GM20000 (cell line): ENCODE data around the gene MRPS25.

Experiments used
- DNase-seq: peaks from one replicate; pipeline ENCODE4 v3.0.0; 2012; ENCODE audit warnings: low spot score
- TF ChIP-seq, protein P1 (sequence below): IDR thresholded peaks from 2 replicates; pipeline ENCODE4 v1.5.1; 2012; ENCODE audit warnings: mild to moderate bottlenecking, control low read depth; ENCODE audit errors: extremely low read depth, missing control alignments

The MRPS25 gene

GRCh38 chr3:15064835-15065549 is at the start of gene MRPS25:
Gene MRPS25 (minus strand): TSS chr3:15065315. CDS start chr3:15065194, 121 bp downstream.
- DNase-seq: peak; percentile 96
- TF ChIP-seq, protein P1, sequence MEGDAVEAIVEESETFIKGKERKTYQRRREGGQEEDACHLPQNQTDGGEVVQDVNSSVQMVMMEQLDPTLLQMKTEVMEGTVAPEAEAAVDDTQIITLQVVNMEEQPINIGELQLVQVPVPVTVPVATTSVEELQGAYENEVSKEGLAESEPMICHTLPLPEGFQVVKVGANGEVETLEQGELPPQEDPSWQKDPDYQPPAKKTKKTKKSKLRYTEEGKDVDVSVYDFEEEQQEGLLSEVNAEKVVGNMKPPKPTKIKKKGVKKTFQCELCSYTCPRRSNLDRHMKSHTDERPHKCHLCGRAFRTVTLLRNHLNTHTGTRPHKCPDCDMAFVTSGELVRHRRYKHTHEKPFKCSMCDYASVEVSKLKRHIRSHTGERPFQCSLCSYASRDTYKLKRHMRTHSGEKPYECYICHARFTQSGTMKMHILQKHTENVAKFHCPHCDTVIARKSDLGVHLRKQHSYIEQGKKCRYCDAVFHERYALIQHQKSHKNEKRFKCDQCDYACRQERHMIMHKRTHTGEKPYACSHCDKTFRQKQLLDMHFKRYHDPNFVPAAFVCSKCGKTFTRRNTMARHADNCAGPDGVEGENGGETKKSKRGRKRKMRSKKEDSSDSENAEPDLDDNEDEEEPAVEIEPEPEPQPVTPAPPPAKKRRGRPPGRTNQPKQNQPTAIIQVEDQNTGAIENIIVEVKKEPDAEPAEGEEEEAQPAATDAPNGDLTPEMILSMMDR: no peak

- no peak for DNase-seq
- TF ChIP-seq, protein P1: no peak
Observed at GRCh38 chr3:15113884-15114283, 48.8 kb upstream of the MRPS25 start.

- no peak for DNase-seq
- TF ChIP-seq, protein P1: no peak
Observed at GRCh38 chr3:15113471-15113870, 48.4 kb upstream of the MRPS25 start.

GRCh38 chr3:15112011-15112410 is 46.9 kb upstream of the MRPS25 start:
- DNase-seq: no peak
- TF ChIP-seq, protein P1: no peak

DNA sequence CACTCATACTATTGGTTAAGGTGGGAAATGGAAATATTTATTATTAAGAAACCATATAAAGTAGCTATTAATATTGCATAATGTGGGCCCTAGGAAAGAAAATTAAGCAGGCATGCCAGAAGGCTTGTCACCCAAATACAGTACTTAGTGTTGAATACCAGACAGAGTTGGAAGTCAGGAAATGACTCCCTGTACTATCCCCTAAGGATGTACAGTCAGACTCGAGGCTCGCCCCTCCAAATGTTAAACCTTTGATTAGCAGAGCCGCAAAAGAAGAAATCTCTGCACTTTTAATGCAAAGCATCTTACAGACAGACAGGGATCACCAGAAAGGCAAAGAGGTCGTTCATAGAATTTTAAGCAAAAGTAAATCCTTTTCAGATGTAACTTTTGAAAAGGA is 45.1 kb upstream of the MRPS25 start:
- TF ChIP-seq, protein P1: no peak
- no peak for DNase-seq

- DNase-seq: no peak
- TF ChIP-seq, protein P1: no peak
Observed at GRCh38 chr3:15108869-15109268, 43.8 kb upstream of the MRPS25 start.

DNA sequence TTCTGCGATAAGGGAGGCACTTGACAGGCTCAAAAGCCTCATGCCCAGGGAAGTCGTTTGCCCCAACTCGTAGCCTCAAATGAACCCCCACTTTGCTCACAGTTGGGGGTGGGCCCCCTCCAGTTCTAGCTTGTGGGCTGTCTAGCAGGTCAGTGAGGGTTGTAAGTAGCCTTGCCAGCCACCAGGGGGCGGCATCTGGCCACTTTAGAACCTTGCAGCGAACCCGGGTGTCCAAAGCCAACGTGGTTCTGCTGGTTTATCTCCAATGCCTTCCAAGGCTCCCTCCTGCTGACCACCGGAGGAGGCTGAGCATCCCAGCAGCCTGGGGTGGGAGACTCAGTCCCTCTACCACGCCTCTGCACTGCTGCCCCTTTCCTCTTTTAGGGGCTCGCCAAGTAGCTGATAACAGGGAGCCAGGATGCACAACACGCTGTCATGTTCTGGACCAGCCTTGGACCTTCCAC is 43.0 kb upstream of the MRPS25 start:
- DNase-seq: peak; percentile 86
- TF ChIP-seq, protein P1: peak; percentile 93
